Mesothelial cell of epicardium (in vitro differentiated cells): ENCODE data around the gene HLA-DRB5. TPM values are rescaled to one million over a fixed set of nuclear protein-coding genes. Genes with fewer than 3 reads are reported as not detected.
"Not testable (repeated sequence)": the region's sequence is repeated elsewhere in the genome, so short reads cannot be mapped to it uniquely, and the experiment has no call there.

Experiments used
- DNase-seq, 2 experiments: peaks; one replicate each; pipeline ENCODE4 v3.0.0; 2021; ENCODE audit warnings: low spot score in 2 of 2; ENCODE audit not compliant: unreplicated experiment in 2 of 2
- H3K27ac Mint-ChIP-seq: 2 replicates; pipeline ENCODE4 v1.8.0; 2021; ENCODE audit warnings: mixed read lengths
- H3K27me3 Mint-ChIP-seq: 2 replicates; pipeline ENCODE4 v1.8.0; 2021; ENCODE audit warnings: low read depth, mixed read lengths
- H3K36me3 Mint-ChIP-seq: 2 replicates; pipeline ENCODE4 v1.8.0; 2021; ENCODE audit warnings: mixed read lengths
- H3K4me1 Mint-ChIP-seq: 2 replicates; pipeline ENCODE4 v1.8.0; 2021; ENCODE audit warnings: mixed read lengths
- H3K4me3 Mint-ChIP-seq: 2 replicates; pipeline ENCODE4 v1.8.0; 2021; ENCODE audit warnings: mild to moderate bottlenecking, moderate library complexity, mixed read lengths
- H3K9me3 Mint-ChIP-seq: 2 replicates; pipeline ENCODE4 v1.8.0; 2021; ENCODE audit warnings: mixed read lengths
- total RNA-seq: library from RNA; stranded (reverse); gene quantifications from 3 replicates; pipeline ENCODE4 v1.2.1, GENCODE V29; 2021
- TF ChIP-seq, protein P1 (sequence below): fragments of 200-600 bp; sonication (generic); IDR thresholded peaks from one replicate; pipeline ENCODE4 v1.5.0; 2021; ENCODE audit warnings: antibody characterized with exemption; ENCODE audit not compliant: unreplicated experiment

HLA-DRB5 gene
- total RNA-seq, 1 donor from 2014 or later: 0.87 TPM

DNA sequence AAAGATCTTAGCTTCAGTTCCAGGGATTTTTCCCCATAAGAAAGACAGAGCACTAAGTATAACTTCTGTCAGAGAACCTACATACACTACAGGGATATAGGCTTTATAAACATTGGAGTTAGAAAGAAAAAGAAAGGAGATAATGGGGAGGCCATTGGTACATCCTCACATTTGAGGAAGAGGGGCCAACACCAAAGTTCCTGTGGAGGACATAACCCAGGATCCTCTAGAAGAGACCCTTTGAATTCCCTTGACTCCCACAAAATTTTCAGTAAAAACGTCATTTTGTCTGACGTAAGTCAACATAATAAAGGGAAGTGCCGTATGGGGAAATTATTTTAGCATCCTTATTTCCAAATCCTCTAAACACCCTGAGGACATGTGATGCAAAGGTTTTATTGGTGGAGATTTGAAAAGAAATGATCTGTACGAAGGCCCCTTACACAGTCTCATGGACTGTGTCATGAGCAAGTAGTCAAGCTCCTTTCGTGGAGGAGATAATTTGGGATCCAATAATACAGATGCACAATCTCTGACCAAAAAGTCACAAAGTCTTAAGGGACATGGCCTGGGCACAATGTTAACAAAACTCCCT lies 57.2 kb downstream of the HLA-DRB5 start:
- TF ChIP-seq, protein P1, sequence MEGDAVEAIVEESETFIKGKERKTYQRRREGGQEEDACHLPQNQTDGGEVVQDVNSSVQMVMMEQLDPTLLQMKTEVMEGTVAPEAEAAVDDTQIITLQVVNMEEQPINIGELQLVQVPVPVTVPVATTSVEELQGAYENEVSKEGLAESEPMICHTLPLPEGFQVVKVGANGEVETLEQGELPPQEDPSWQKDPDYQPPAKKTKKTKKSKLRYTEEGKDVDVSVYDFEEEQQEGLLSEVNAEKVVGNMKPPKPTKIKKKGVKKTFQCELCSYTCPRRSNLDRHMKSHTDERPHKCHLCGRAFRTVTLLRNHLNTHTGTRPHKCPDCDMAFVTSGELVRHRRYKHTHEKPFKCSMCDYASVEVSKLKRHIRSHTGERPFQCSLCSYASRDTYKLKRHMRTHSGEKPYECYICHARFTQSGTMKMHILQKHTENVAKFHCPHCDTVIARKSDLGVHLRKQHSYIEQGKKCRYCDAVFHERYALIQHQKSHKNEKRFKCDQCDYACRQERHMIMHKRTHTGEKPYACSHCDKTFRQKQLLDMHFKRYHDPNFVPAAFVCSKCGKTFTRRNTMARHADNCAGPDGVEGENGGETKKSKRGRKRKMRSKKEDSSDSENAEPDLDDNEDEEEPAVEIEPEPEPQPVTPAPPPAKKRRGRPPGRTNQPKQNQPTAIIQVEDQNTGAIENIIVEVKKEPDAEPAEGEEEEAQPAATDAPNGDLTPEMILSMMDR: no peak
- no peak overlapping the region for H3K4me3 Mint-ChIP-seq
- no peaks in the 10 kb centered on the region for H3K4me1 Mint-ChIP-seq
- no peak overlapping the region for H3K27ac Mint-ChIP-seq
- peaks cover 14% of the 10 kb centered on the region for H3K27me3 Mint-ChIP-seq
- DNase-seq: no peak
- peaks cover 6% of the 10 kb centered on the region for H3K9me3 Mint-ChIP-seq
- H3K36me3 Mint-ChIP-seq: no peaks in the 10 kb centered on the region

- H3K27ac Mint-ChIP-seq, DNase-seq, H3K4me3 Mint-ChIP-seq, H3K36me3 Mint-ChIP-seq, H3K4me1 Mint-ChIP-seq: not testable (repeated sequence)
- Mint-ChIP-seq H3K27me3 (peaks cover 16% of the 10 kb centered on the region), H3K9me3 (peaks cover 15% of the 10 kb centered on the region)
Observed at GRCh38 chr6:32467743-32468503, 62.2 kb downstream of the HLA-DRB5 start.

Other genes with a start within 250 kb of the HLA-DRB5 start
- gene TSBP1, start 158.4 kb downstream of the HLA-DRB5 start, total RNA-seq: not detected in 3 replicates
- gene BTNL2, start 123.1 kb downstream of the HLA-DRB5 start, total RNA-seq: not detected in 3 replicates
- gene HLA-DRA, start 90.4 kb downstream of the HLA-DRB5 start, total RNA-seq: not detected in 3 replicates
- 4.5 to 5.4 TPM (median 5.3 TPM) in 3 replicates for gene HLA-DRB1, start 59.6 kb upstream of the HLA-DRB5 start, total RNA-seq
- not detected in 3 replicates for gene HLA-DQA1, start 107.1 kb upstream of the HLA-DRB5 start, total RNA-seq
- 9.0 to 9.8 TPM (median 9.7 TPM) in 3 replicates for gene HLA-DQB1, start 136.4 kb upstream of the HLA-DRB5 start, total RNA-seq
- gene HLA-DQA2, start 211.1 kb upstream of the HLA-DRB5 start, total RNA-seq: not detected in 3 replicates
- gene HLA-DQB2, start 233.2 kb upstream of the HLA-DRB5 start, total RNA-seq: not detected in 3 replicates